AG10803 (cell line): ENCODE measurements around the gene C5orf63.

Source experiments
- DNase-seq: peaks from one replicate; pipeline ENCODE4 v3.0.0; 2010; ENCODE audit warnings: low read depth
- H3K4me3 ChIP-seq: 2 replicates; pipeline ENCODE4 v1.5.1; 2011; ENCODE audit warnings: mild to moderate bottlenecking, low read length, control low read depth
- CTCF ChIP-seq: conservative IDR thresholded peaks from 2 replicates; pipeline ENCODE4 v1.5.1; 2011; ENCODE audit warnings: mild to moderate bottlenecking, low read length, control low read depth, inconsistent platforms

C5orf63 gene

GRCh38 chr5:127085796-127086195 lies 12.5 kb upstream of the C5orf63 start:
- DNase-seq, result no peak
- no peak for TF ChIP-seq CTCF
- no peak overlapping the region for H3K4me3 ChIP-seq

- no peak for TF ChIP-seq CTCF
- no peak overlapping the region for H3K4me3 ChIP-seq
- no peak for DNase-seq
Measured at GRCh38 chr5:127085371-127085770, 12.1 kb upstream of the C5orf63 start.

GRCh38 chr5:127084656-127085055 lies 11.4 kb upstream of the C5orf63 start:
- H3K4me3 ChIP-seq, result no peak overlapping the region
- DNase-seq, result no peak
- no peak for TF ChIP-seq CTCF

GRCh38 chr5:127083711-127084110 lies 10.4 kb upstream of the C5orf63 start:
- no peak for TF ChIP-seq CTCF
- no peak for DNase-seq
- H3K4me3 ChIP-seq, result no peak overlapping the region

GRCh38 chr5:127079994-127080491 lies 6.7 kb upstream of the C5orf63 start:
- no peak for TF ChIP-seq CTCF
- H3K4me3 ChIP-seq, result no peak overlapping the region
- DNase-seq, result peak; percentile 6

DNA sequence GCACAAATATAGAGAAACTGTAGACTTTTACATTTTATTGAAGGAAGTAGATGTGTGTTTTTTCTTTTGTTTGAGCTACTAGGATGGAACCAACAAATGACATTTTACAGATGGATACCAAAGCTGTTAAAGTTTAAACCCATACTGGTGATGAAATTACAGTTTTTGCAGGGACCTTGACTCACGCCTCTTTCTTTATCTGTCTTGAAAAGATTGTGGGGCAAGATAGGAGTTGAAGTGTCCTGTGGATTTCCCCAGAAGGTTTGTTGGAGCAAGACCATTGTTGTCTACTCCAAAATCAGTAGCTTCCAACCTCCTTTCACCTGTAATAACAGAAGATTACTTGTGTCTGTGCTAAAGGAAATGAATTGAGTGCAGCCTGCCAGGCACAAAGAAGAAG lies 4.1 kb upstream of the C5orf63 start:
- no peak overlapping the region for H3K4me3 ChIP-seq
- no peak for DNase-seq
- no peak for TF ChIP-seq CTCF

DNA sequence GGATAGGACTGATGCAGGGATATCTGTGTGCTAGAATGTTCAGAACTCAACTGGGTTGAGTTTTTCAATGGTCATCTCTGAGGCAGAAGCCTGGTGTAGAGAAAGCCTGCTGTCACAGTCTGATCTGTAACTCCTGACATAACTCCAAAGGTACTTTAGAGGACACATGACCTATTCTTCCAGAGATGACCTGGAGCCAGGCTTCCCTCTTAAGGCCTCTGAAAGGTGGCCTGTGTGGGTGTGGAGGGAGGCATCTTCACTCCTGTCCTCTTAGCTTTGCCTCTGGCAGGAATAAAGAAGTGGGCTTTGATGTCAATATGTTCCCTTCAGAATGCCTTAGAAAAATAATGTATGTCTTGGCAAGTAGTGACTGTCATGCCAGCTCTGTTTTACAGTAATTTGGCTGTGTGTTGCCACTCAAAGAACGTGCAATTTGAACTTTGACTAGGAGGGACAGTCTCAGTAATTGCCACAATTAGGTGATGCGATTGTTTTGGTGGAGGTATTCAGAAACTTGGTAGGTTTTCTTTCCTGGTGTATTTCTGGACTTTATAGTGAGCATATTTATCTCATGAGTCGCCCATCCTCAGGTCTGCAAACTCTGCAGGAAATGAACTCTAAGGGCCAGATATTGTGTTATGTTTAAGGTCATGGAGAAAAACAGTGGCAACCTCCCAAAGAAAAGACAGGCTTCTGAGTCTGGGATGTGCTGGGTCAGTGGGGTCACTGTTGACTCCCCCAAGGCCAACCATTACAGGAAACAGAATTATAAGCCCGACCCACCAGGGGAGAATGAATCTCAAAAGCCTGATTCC lies 3.2 kb upstream of the C5orf63 start:
- no peak overlapping the region for H3K4me3 ChIP-seq
- DNase-seq, result peak; percentile 8
- no peak for TF ChIP-seq CTCF
